Endodermal cell (in vitro differentiated cells): ENCODE results near the gene ERVW-1. TPM values are rescaled to one million over a fixed set of nuclear protein-coding genes. Genes with fewer than 3 reads are reported as not detected.
"Not testable (repeated sequence)": the region's sequence is repeated elsewhere in the genome, so short reads cannot be mapped to it uniquely, and the experiment has no call there.

Source experiments
- DNase-seq: peaks from one replicate; pipeline ENCODE4 v3.0.0-alpha.2; 2017
- H3K27ac ChIP-seq: 2 replicates; pipeline ENCODE4 v1.5.1; 2013; ENCODE audit warnings: mild to moderate bottlenecking, low read depth, low read length, moderate library complexity
- H3K27me3 ChIP-seq: 2 replicates; pipeline ENCODE4 v1.6.1; 2013; ENCODE audit warnings: mild to moderate bottlenecking, low read length, moderate library complexity; ENCODE audit not compliant: insufficient read depth, control insufficient read depth, poor library complexity, severe bottlenecking
- H3K36me3 ChIP-seq: 2 replicates; pipeline ENCODE4 v1.7.0; 2013; ENCODE audit warnings: mild to moderate bottlenecking, low read length, moderate library complexity; ENCODE audit not compliant: control insufficient read depth, insufficient read depth
- H3K4me1 ChIP-seq: one replicate; pipeline ENCODE4 v1.7.0; 2013; ENCODE audit warnings: low read length; ENCODE audit not compliant: control insufficient read depth, insufficient read depth
- H3K4me3 ChIP-seq: 2 replicates; pipeline ENCODE4 v1.5.1; 2013; ENCODE audit warnings: mild to moderate bottlenecking, low read length, moderate library complexity
- H3K9ac ChIP-seq: 2 replicates; pipeline ENCODE4 v1.6.1; 2013; ENCODE audit warnings: mild to moderate bottlenecking, low read length, moderate library complexity; ENCODE audit not compliant: poor library complexity, severe bottlenecking; ENCODE audit errors: extremely low read depth
- H3K9me3 ChIP-seq: 2 replicates; pipeline ENCODE4 v1.6.1; 2013; ENCODE audit warnings: mild to moderate bottlenecking, low read length, moderate library complexity; ENCODE audit not compliant: control insufficient read depth
- H3K27ac Mint-ChIP-seq: 2 replicates; pipeline ENCODE4 v1.8.0; 2020; ENCODE audit warnings: mixed read lengths
- H3K27me3 Mint-ChIP-seq: 2 replicates; pipeline ENCODE4 v1.8.0; 2021; ENCODE audit warnings: mild to moderate bottlenecking, mixed read lengths; ENCODE audit not compliant: insufficient read depth
- H3K36me3 Mint-ChIP-seq: 2 replicates; pipeline ENCODE4 v1.8.0; 2020; ENCODE audit warnings: low read depth, mixed read lengths
- H3K4me1 Mint-ChIP-seq: 2 replicates; pipeline ENCODE4 v1.8.0; 2020; ENCODE audit warnings: mixed read lengths
- H3K4me3 Mint-ChIP-seq: 2 replicates; pipeline ENCODE4 v1.8.0; 2020; ENCODE audit warnings: mild to moderate bottlenecking, moderate library complexity, mixed read lengths
- H3K9me3 Mint-ChIP-seq: 2 replicates; pipeline ENCODE4 v1.8.0; 2020; ENCODE audit warnings: mild to moderate bottlenecking, mixed read lengths
- CTCF ChIP-seq: fragments of 200-600 bp; sonication (generic); conservative IDR thresholded peaks from 2 replicates; pipeline ENCODE4 v1.5.0; 2021; ENCODE audit warnings: antibody characterized with exemption, mild to moderate bottlenecking
- WGBS, 2 experiments: methylation state at CpG; one replicate each; pipeline versions ENCODE4 v1.1.5 to v1.1.7; 2013; ENCODE audit warnings: missing lambda C conversion rate in 2 of 2, mixed read lengths in 1 of 2; ENCODE audit not compliant: insufficient coverage in 1 of 2, insufficient read length in 1 of 2; 5-methylcytosine and 5-hydroxymethylcytosine counted together
- total RNA-seq, 2 donors: library from RNA; stranded (reverse); fragmentation: NEBNext Ultra II Directional in 1 of 2; extraction: Animal tissue kit (Norgen Biotek cat#: 25700) in 1 of 2; gene quantifications; 2 replicates in 1 of 2; 3 replicates in 1 of 2; pipeline ENCODE4 v1.2.1, GENCODE V29; 2021

The ERVW-1 gene
- total RNA-seq, 2 donors from 2014 or later: 1.6 to 2.2 TPM

DNA sequence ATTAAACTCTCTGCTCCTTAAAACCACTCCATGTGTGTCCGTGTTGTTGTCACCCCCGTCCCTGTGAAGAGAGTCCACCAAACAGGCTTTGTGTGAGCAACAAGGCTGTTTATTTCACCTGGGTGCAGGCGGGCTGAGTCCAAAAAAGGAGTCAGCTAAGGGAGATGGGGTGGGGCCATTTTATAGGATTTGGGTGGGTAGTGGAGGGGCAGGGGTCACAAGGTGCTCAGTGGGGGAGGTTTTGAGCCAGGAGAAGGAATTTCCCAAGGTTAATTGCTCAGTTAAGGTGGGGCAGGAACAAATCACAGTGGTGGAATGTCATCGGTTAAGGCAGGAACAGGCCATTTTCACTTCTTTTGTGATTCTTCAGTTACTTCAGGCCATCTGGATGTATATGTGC, 1.4 kb upstream of the ERVW-1 start:
- not testable (repeated sequence) for H3K27ac ChIP-seq, H3K9me3 ChIP-seq, H3K27me3 Mint-ChIP-seq, DNase-seq, H3K27me3 ChIP-seq, H3K4me3 ChIP-seq, H3K4me1 ChIP-seq, H3K9ac ChIP-seq, H3K36me3 ChIP-seq, H3K9me3 Mint-ChIP-seq, H3K36me3 Mint-ChIP-seq, H3K4me3 Mint-ChIP-seq
- 89 to 93% methylated on average over 3 to 4 of the region's 4 CpGs for WGBS, 2 experiments
- peak overlapping the region; percentile 57 for H3K27ac Mint-ChIP-seq
- peaks cover 19% of the 10 kb centered on the region for H3K4me1 Mint-ChIP-seq

GRCh38 chr7:92478711-92479110, 965 bp upstream of the ERVW-1 start:
- no peak overlapping the region for H3K9ac ChIP-seq
- 91 to 100% methylated on average over 4 of the region's 4 CpGs for WGBS, 2 experiments
- H3K27me3 ChIP-seq: no peaks in the 10 kb centered on the region
- no peak overlapping the region for H3K27ac ChIP-seq
- no peaks in the 10 kb centered on the region for H3K4me1 ChIP-seq
- Mint-ChIP-seq H3K4me3 (no peak overlapping the region), H3K27ac (peak overlapping the region; percentile 57), H3K36me3 (no peaks in the 10 kb centered on the region), H3K4me1 (peaks cover 19% of the 10 kb centered on the region), H3K27me3 (no peaks in the 10 kb centered on the region), H3K9me3 (peaks cover 1% of the 10 kb centered on the region)
- no peaks in the 10 kb centered on the region for H3K36me3 ChIP-seq
- DNase-seq: no peak
- TF ChIP-seq CTCF: no peak
- peaks cover 6% of the 10 kb centered on the region for H3K9me3 ChIP-seq
- no peak overlapping the region for H3K4me3 ChIP-seq

DNA sequence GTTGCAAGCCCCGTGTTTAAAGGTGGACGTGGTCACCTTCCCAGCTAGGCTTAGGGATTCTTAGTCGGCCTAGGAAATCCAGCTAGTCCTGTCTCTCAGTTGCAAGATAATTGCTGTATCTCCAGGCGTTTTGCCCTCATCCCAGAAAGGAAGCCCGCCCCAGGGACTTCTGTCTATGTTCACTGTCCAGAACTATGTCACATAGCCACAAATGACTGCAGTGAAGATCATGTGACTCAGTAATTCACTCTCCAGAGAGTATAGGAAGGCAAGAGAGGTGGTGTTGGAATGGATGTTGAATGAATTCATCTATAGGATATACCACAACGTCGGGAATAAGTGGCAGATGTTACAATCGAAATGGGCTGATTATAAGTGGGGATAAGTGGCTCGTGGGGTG, 349 bp upstream of the ERVW-1 start:
- TF ChIP-seq CTCF: no peak
- Mint-ChIP-seq H3K27me3 (no peaks in the 10 kb centered on the region), H3K4me3 (no peak overlapping the region), H3K27ac (no peak overlapping the region), H3K4me1 (peaks cover 19% of the 10 kb centered on the region), H3K36me3 (no peaks in the 10 kb centered on the region), H3K9me3 (peaks cover 1% of the 10 kb centered on the region)
- DNase-seq: no peak
- Histone ChIP-seq H3K4me3 (no peak overlapping the region), H3K27ac (no peak overlapping the region), H3K4me1 (no peaks in the 10 kb centered on the region), H3K36me3 (no peaks in the 10 kb centered on the region), H3K9me3 (peaks cover 6% of the 10 kb centered on the region), H3K9ac (no peak overlapping the region), H3K27me3 (no peaks in the 10 kb centered on the region)
- WGBS, 2 experiments: 91 to 97% methylated on average over 6 to 9 of the region's 9 CpGs

DNA sequence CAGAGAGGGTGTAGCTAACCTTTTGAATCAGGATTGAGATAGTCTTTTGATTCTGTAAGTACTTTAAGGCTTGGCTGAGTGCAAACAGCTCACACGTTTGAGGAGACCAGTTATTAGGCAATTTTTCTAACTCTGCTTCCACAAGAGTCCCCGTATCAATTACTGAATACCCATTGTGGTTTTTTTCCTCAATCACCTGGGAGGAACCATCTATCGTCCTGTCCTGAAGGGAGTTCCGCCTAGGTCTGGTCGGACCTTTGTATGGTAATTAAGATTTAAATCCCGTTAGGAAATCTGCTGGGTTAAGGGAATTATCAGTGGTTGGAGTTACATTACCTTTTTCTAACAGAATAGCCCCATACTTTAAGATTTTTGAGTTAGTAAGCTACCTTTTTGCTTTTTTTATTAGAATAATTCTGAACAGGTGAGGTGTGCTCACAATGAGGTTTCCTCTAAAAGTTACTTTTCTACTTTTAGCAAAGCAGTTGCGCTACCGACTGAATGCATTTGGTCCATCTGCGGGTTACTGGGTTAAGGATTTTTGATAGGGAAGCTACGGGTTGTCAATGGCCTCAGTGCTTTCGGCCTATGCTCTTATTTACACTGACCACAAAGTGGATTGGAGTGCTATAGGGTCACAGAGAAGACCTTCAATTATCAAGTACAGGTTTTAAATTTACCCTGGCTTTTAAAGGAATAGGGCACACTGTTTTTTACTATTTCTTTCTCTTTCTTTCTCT, 1.7 kb downstream of the ERVW-1 start:
- not testable (repeated sequence) for H3K9me3 ChIP-seq, H3K9me3 Mint-ChIP-seq, H3K9ac ChIP-seq, DNase-seq, H3K36me3 Mint-ChIP-seq, H3K36me3 ChIP-seq, H3K27me3 Mint-ChIP-seq, H3K27me3 ChIP-seq, H3K27ac ChIP-seq, H3K4me3 Mint-ChIP-seq, H3K4me1 ChIP-seq
- WGBS, 2 experiments: 82 to 85% methylated on average over 8 to 10 of the region's 11 CpGs
- H3K4me1 Mint-ChIP-seq: peaks cover 19% of the 10 kb centered on the region
- H3K27ac Mint-ChIP-seq: peak overlapping the region; percentile 64
- H3K4me3 ChIP-seq: peak overlapping the region; percentile 23

GRCh38 chr7:92475261-92475770, 2.4 kb downstream of the ERVW-1 start:
- H3K9me3 ChIP-seq, H3K4me3 Mint-ChIP-seq, H3K9ac ChIP-seq, DNase-seq, H3K27me3 ChIP-seq, H3K36me3 Mint-ChIP-seq, H3K9me3 Mint-ChIP-seq, H3K4me1 ChIP-seq, H3K27ac Mint-ChIP-seq, H3K27ac ChIP-seq, H3K36me3 ChIP-seq, H3K4me3 ChIP-seq, H3K27me3 Mint-ChIP-seq: not testable (repeated sequence)
- WGBS, 2 experiments: 87 to 90% methylated on average over 10 to 12 of the region's 12 CpGs
- H3K4me1 Mint-ChIP-seq: peaks cover 19% of the 10 kb centered on the region

DNA sequence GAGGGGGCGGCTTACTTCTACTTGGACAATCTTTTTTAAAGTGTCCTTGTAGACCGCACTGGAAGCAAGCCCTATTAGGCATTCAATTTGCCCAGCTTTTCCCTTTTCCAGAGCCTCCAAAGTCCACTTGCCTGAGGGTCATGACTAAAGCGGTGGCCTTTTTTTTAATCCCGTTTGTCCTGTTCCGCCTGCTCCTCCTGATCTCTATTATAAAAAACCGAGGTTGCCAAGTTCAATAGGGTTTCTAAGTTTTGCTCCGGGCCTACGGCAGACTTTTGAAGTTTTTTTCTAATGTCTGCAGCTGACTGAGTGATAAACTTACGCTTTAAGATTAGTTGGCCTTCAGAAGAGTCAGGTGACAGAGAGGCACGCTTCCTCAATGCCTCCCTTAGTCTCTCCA, 3.8 kb downstream of the ERVW-1 start:
- H3K4me1 ChIP-seq, H3K4me3 ChIP-seq: not testable (repeated sequence)
- H3K9me3 Mint-ChIP-seq: peaks cover 11% of the 10 kb centered on the region

More for the DNA sequence above, 3.8 kb downstream of the ERVW-1 start:
- not testable (repeated sequence) for H3K36me3 ChIP-seq, H3K4me3 Mint-ChIP-seq, H3K27ac Mint-ChIP-seq, H3K9ac ChIP-seq, H3K27me3 ChIP-seq, H3K27me3 Mint-ChIP-seq, H3K9me3 ChIP-seq, DNase-seq, H3K27ac ChIP-seq
- Mint-ChIP-seq H3K36me3 (peaks cover 14% of the 10 kb centered on the region), H3K4me1 (peaks cover 17% of the 10 kb centered on the region)
- 94 to 95% methylated on average over 9 to 10 of the region's 10 CpGs for WGBS, 2 experiments
